CD4-positive, alpha-beta memory T cell (primary cell): ENCODE results near the gene MCTP2. TPM values are rescaled to one million over a fixed set of nuclear protein-coding genes. Genes with fewer than 3 reads are reported as not detected.

Source experiments
- CTCF ChIA-PET: fragments of 350-600 bp; sonication (Branson Sonifier 250); formaldehyde crosslinking; loops from one replicate; lab custom pipeline; 2021; ENCODE audit warnings: inconsistent platforms; ENCODE audit not compliant: partially characterized antibody; lab: Charles Lee
- POLR2A ChIA-PET: fragments of 350-600 bp; sonication (Branson Sonifier 250); formaldehyde crosslinking; loops from one replicate; lab custom pipeline; 2021; ENCODE audit not compliant: partially characterized antibody; lab: Charles Lee
- DNase-seq, 5 donors: peaks; one replicate each; pipeline versions ENCODE4 v3.0.0 to v3.0.0-alpha.2; 2020 to 2022; ENCODE audit warnings: mixed read lengths in 1 of 5
- H3K27ac ChIP-seq: one replicate; pipeline ENCODE4 v1.7.0; 2013; ENCODE audit warnings: low read depth, low read length
- H3K27me3 ChIP-seq: 2 replicates; pipeline ENCODE4 v1.7.0; 2013; ENCODE audit warnings: mild to moderate bottlenecking, low read length, moderate library complexity; ENCODE audit not compliant: insufficient read depth
- H3K36me3 ChIP-seq: 2 replicates; pipeline ENCODE4 v1.7.0; 2013; ENCODE audit warnings: mild to moderate bottlenecking, low read length, moderate library complexity; ENCODE audit not compliant: insufficient read depth
- H3K4me1 ChIP-seq: 2 replicates; pipeline ENCODE4 v1.7.0; 2013; ENCODE audit warnings: mild to moderate bottlenecking, low read length, moderate library complexity; ENCODE audit not compliant: insufficient read depth
- H3K4me3 ChIP-seq, 2 donors: one replicate each; pipeline ENCODE4 v1.7.0; 2013; ENCODE audit warnings: low read length in 2 of 2, mild to moderate bottlenecking in 1 of 2
- H3K9me3 ChIP-seq, 2 donors: one replicate each; pipeline ENCODE4 v1.7.0; 2013; ENCODE audit warnings: low read length in 2 of 2, control low read depth in 1 of 2; ENCODE audit not compliant: control insufficient read depth in 1 of 2
- H3K27ac Mint-ChIP-seq, 7 donors: one replicate each; pipeline ENCODE4 v1.8.0; 2020 to 2021; ENCODE audit warnings: mixed read lengths in 7 of 7, mild to moderate bottlenecking in 6 of 7, inconsistent platforms in 3 of 7, moderate library complexity in 3 of 7
- H3K27me3 Mint-ChIP-seq, 2 donors: one replicate each; pipeline ENCODE4 v1.8.0; 2020 to 2021; ENCODE audit warnings: mixed read lengths in 2 of 2
- H3K36me3 Mint-ChIP-seq, 2 donors: one replicate each; pipeline ENCODE4 v1.8.0; 2020 to 2021; ENCODE audit warnings: mixed read lengths in 2 of 2, inconsistent platforms in 1 of 2, mild to moderate bottlenecking in 1 of 2
- H3K4me1 Mint-ChIP-seq, 4 donors: one replicate each; pipeline ENCODE4 v1.8.0; 2020 to 2021; ENCODE audit warnings: mixed read lengths in 4 of 4, mild to moderate bottlenecking in 1 of 4
- H3K4me3 Mint-ChIP-seq, 8 donors: one replicate each; pipeline ENCODE4 v1.8.0; 2020 to 2021; ENCODE audit warnings: mixed read lengths in 8 of 8, mild to moderate bottlenecking in 7 of 8, moderate library complexity in 6 of 8, inconsistent platforms in 3 of 8
- H3K9me3 Mint-ChIP-seq, 8 donors: one replicate each; pipeline ENCODE4 v1.8.0; 2020 to 2021; ENCODE audit warnings: mixed read lengths in 8 of 8, mild to moderate bottlenecking in 5 of 8, inconsistent platforms in 3 of 8, moderate library complexity in 1 of 8
- intact Hi-C: fragments of 100-400 bp; cut with micrococcal nuclease; formaldehyde crosslinking; loops from one replicate; pipeline ENCODE4 v1.15.1; 2023
- polyA plus RNA-seq, 2 donors: library from polyadenylated mRNA; unstranded; fragments of 300-500 nt; fragmentation: Illumina TruSeq; gene quantifications; one replicate each; pipeline ENCODE4 v1.2.3, GENCODE V29; 2021
- total RNA-seq, 2 experiments: library from RNA; stranded (reverse); gene quantifications; one replicate each; pipeline ENCODE4 v1.2.3, GENCODE V29; 2021

The MCTP2 gene
- total and polyA plus RNA-seq, 4 experiments from 2014 or later, result 2.0 to 19.6 (median 11.8) TPM

GRCh38 chr15:94272251-94272898, 41.0 kb downstream of the MCTP2 start:
- Mint-ChIP-seq H3K4me3 (no peak overlapping the region), H3K9me3 (peaks cover 0 to 2% (median 0%) of the 10 kb centered on the region in 8 donors), H3K4me1 (peaks cover 1 to 14% (median 4%) of the 10 kb centered on the region in 4 donors), H3K27me3 (no peaks in the 10 kb centered on the region), H3K36me3 (peaks cover 0 to 4% of the 10 kb centered on the region in 2 donors), H3K27ac (no peak overlapping the region)
- Histone ChIP-seq H3K36me3 (no peaks in the 10 kb centered on the region), H3K27me3 (no peaks in the 10 kb centered on the region), H3K4me3 (no peak overlapping the region), H3K9me3 (no peaks in the 10 kb centered on the region), H3K27ac (no peak overlapping the region), H3K4me1 (peaks cover 21% of the 10 kb centered on the region)
- intact Hi-C loops, result no loop called here
- ChIA-PET CTCF (no interaction called here), POLR2A (no interaction called here)
- DNase-seq, result peak in 4 of 5 donors; percentile 5 to 20 (median 12)

- ChIA-PET POLR2A (no interaction called here), CTCF (no interaction called here)
- H3K4me3 Mint-ChIP-seq, result no peak overlapping the region
- H3K9me3 Mint-ChIP-seq, result peaks cover 0 to 2% (median 0%) of the 10 kb centered on the region in 8 donors
- H3K36me3 ChIP-seq, result no peaks in the 10 kb centered on the region
- H3K27ac Mint-ChIP-seq, result peak overlapping the region in 1 of 7 donors; percentile 45
- H3K4me3 ChIP-seq, result no peak overlapping the region
- no peaks in the 10 kb centered on the region for H3K27me3 Mint-ChIP-seq
- peaks cover 21% of the 10 kb centered on the region for H3K4me1 ChIP-seq
- DNase-seq, result no peak
- intact Hi-C loops, result no loop called here
- H3K36me3 Mint-ChIP-seq, result peaks cover 0 to 5% of the 10 kb centered on the region in 2 donors
- no peaks in the 10 kb centered on the region for H3K9me3 ChIP-seq
- no peaks in the 10 kb centered on the region for H3K27me3 ChIP-seq
- H3K27ac ChIP-seq, result no peak overlapping the region
- peaks cover 0 to 18% (median 9%) of the 10 kb centered on the region in 4 donors for H3K4me1 Mint-ChIP-seq
Measured at GRCh38 chr15:94273826-94274225, 42.5 kb downstream of the MCTP2 start.

- POLR2A ChIA-PET, result no interaction called here
- Mint-ChIP-seq H3K36me3 (peaks cover 0 to 6% of the 10 kb centered on the region in 2 donors), H3K27me3 (no peaks in the 10 kb centered on the region), H3K9me3 (peaks cover 0 to 2% (median 0%) of the 10 kb centered on the region in 8 donors), H3K4me1 (peaks cover 3 to 25% (median 14%) of the 10 kb centered on the region in 4 donors), H3K27ac (no peak overlapping the region), H3K4me3 (no peak overlapping the region)
- H3K27me3 ChIP-seq, result no peaks in the 10 kb centered on the region
- intact Hi-C loops, result no loop called here
- CTCF ChIA-PET, result no interaction called here
- no peaks in the 10 kb centered on the region for H3K36me3 ChIP-seq
- H3K4me1 ChIP-seq, result peaks cover 21% of the 10 kb centered on the region
- H3K9me3 ChIP-seq, result no peaks in the 10 kb centered on the region
- H3K27ac ChIP-seq, result no peak overlapping the region
- no peak for DNase-seq
- no peak overlapping the region for H3K4me3 ChIP-seq
Measured at GRCh38 chr15:94274745-94275144, 43.4 kb downstream of the MCTP2 start.

- no peaks in the 10 kb centered on the region for H3K27me3 ChIP-seq
- Mint-ChIP-seq H3K27me3 (no peaks in the 10 kb centered on the region), H3K4me1 (peaks cover 7 to 28% (median 18%) of the 10 kb centered on the region in 4 donors), H3K4me3 (no peak overlapping the region), H3K9me3 (peaks cover 0 to 23% (median 9%) of the 10 kb centered on the region in 8 donors), H3K27ac (no peak overlapping the region), H3K36me3 (peaks cover 18 to 25% of the 10 kb centered on the region in 2 donors)
- ChIA-PET POLR2A (no interaction called here), CTCF (interaction anchor here (1.2 kb wide), 2 partner anchors 8 to 47 kb away, joined by 3 to 4 read pairs; no protein-coding TSS in a partner anchor)
- no peaks in the 10 kb centered on the region for H3K36me3 ChIP-seq
- intact Hi-C loops, result no loop called here
- peaks cover 10% of the 10 kb centered on the region for H3K4me1 ChIP-seq
- no peak overlapping the region for H3K27ac ChIP-seq
- DNase-seq, result no peak
- no peaks in the 10 kb centered on the region for H3K9me3 ChIP-seq
- no peak overlapping the region for H3K4me3 ChIP-seq
Measured at GRCh38 chr15:94277485-94277884, 46.1 kb downstream of the MCTP2 start.

- Mint-ChIP-seq H3K4me3 (no peak overlapping the region), H3K27ac (no peak overlapping the region)
- intact Hi-C loops, result no loop called here
Measured at GRCh38 chr15:94279736-94280135, 48.4 kb downstream of the MCTP2 start.

GRCh38 chr15:94280301-94280700, 48.9 kb downstream of the MCTP2 start:
- Mint-ChIP-seq H3K27me3 (no peaks in the 10 kb centered on the region), H3K4me1 (peaks cover 7 to 26% (median 16%) of the 10 kb centered on the region in 4 donors), H3K27ac (no peak overlapping the region), H3K36me3 (peaks cover 18 to 27% of the 10 kb centered on the region in 2 donors), H3K9me3 (peaks cover 0 to 23% (median 8%) of the 10 kb centered on the region in 8 donors), H3K4me3 (peak overlapping the region in 1 of 8 donors; percentile 3)
- ChIA-PET CTCF (no interaction called here), POLR2A (no interaction called here)
- no peaks in the 10 kb centered on the region for H3K4me1 ChIP-seq
- H3K27me3 ChIP-seq, result no peaks in the 10 kb centered on the region
- no peaks in the 10 kb centered on the region for H3K9me3 ChIP-seq
- DNase-seq, result no peak
- no peak overlapping the region for H3K4me3 ChIP-seq
- H3K27ac ChIP-seq, result no peak overlapping the region
- intact Hi-C loops, result no loop called here
- no peaks in the 10 kb centered on the region for H3K36me3 ChIP-seq

More at GRCh38 chr15:94279736-94280135, 48.4 kb downstream of the MCTP2 start:
- ChIA-PET CTCF (no interaction called here), POLR2A (no interaction called here)
- H3K9me3 ChIP-seq, result no peaks in the 10 kb centered on the region
- H3K36me3 ChIP-seq, result no peaks in the 10 kb centered on the region
- no peak for DNase-seq
- H3K27ac ChIP-seq, result no peak overlapping the region
- H3K4me3 ChIP-seq, result no peak overlapping the region
- Mint-ChIP-seq H3K27me3 (no peaks in the 10 kb centered on the region), H3K36me3 (peaks cover 18 to 27% of the 10 kb centered on the region in 2 donors), H3K9me3 (peaks cover 0 to 23% (median 8%) of the 10 kb centered on the region in 8 donors), H3K4me1 (peaks cover 7 to 28% (median 17%) of the 10 kb centered on the region in 4 donors)
- no peaks in the 10 kb centered on the region for H3K27me3 ChIP-seq
- H3K4me1 ChIP-seq, result no peaks in the 10 kb centered on the region

- H3K36me3 Mint-ChIP-seq, result peaks cover 18 to 27% of the 10 kb centered on the region in 2 donors
- POLR2A ChIA-PET, result interaction anchor here (0.7 kb wide), 1 partner anchor 252 kb away, joined by 3 read pairs; no protein-coding TSS in a partner anchor
- Histone ChIP-seq H3K4me3 (no peak overlapping the region), H3K27ac (no peak overlapping the region), H3K4me1 (peaks cover 3% of the 10 kb centered on the region), H3K36me3 (no peaks in the 10 kb centered on the region), H3K9me3 (no peaks in the 10 kb centered on the region), H3K27me3 (no peaks in the 10 kb centered on the region)
- DNase-seq, result no peak
- H3K4me1 Mint-ChIP-seq, result peaks cover 14 to 40% (median 27%) of the 10 kb centered on the region in 4 donors
- intact Hi-C loops, result no loop called here
- H3K4me3 Mint-ChIP-seq, result no peak overlapping the region
- no peak overlapping the region for H3K27ac Mint-ChIP-seq
- peaks cover 0 to 23% (median 8%) of the 10 kb centered on the region in 8 donors for H3K9me3 Mint-ChIP-seq
- H3K27me3 Mint-ChIP-seq, result no peaks in the 10 kb centered on the region
- CTCF ChIA-PET, result interaction anchor here (1.5 kb wide), 1 partner anchor 45 kb away, joined by 4 read pairs; no protein-coding TSS in a partner anchor
Measured at GRCh38 chr15:94282269-94283250, 51.2 kb downstream of the MCTP2 start.
